Esophagus squamous epithelium (tissue), 5 donors: ENCODE data around the gene SSRP1. TPM values are rescaled to one million over a fixed set of nuclear protein-coding genes. Genes with fewer than 3 reads are reported as not detected.
A peak's percentile ranks its signal among the peaks of the same experiment; 100 is the strongest.

Experiments used
- DNase-seq: peaks from one replicate; lab custom pipeline; 2025; lab: John Stamatoyannopoulos, UW
- H3K27ac ChIP-seq, 4 donors: fragments of 200-600 bp; sonication (generic); one replicate each; pipeline ENCODE4 v1.5.1; 2016 to 2019; ENCODE audit warnings: mild to moderate bottlenecking in 1 of 4
- H3K27me3 ChIP-seq, 4 donors: fragments of 200-600 bp; sonication (generic); 1 replicate in 3 of 4; 2 replicates in 1 of 4; pipeline versions ENCODE4 v1.5.1 to v1.6.0; 2017 to 2021; ENCODE audit warnings: antibody characterized with exemption in 1 of 4
- H3K36me3 ChIP-seq, 3 donors: fragments of 200-600 bp; sonication (generic); one replicate each; pipeline ENCODE4 v1.5.1; 2016 to 2019
- H3K4me1 ChIP-seq, 3 donors: fragments of 200-600 bp; sonication (generic); one replicate each; pipeline ENCODE4 v1.5.1; 2017 to 2019
- H3K4me3 ChIP-seq, 4 donors: fragments of 200-600 bp; sonication (generic); 1 replicate in 3 of 4; 2 replicates in 1 of 4; pipeline ENCODE4 v1.5.1; 2016 to 2019; ENCODE audit warnings: mild to moderate bottlenecking in 2 of 4, moderate library complexity in 1 of 4
- H3K9me3 ChIP-seq, 3 donors: fragments of 200-600 bp; sonication (generic); one replicate each; pipeline ENCODE4 v1.5.1; 2016 to 2019
- CTCF ChIP-seq, 6 experiments: fragments of 450-650 bp in 4 of 6; fragments of 200-600 bp in 2 of 6; sonication (generic) in 2 of 6; IDR thresholded peaks; one replicate each; pipeline ENCODE4 v1.5.1; 2016 to 2019; ENCODE audit warnings: antibody characterized with exemption in 6 of 6, mild to moderate bottlenecking in 4 of 6, moderate library complexity in 4 of 6
- POLR2A ChIP-seq, 4 donors: fragments of 450-650 bp; IDR thresholded peaks; one replicate each; pipeline ENCODE4 v1.6.1; 2017; ENCODE audit warnings: antibody characterized with exemption in 4 of 4, mild to moderate bottlenecking in 4 of 4, moderate library complexity in 3 of 4
- WGBS, 2 donors: methylation state at CpG; one replicate each; pipeline ENCODE4 v1.1.5; 2018; 5-methylcytosine and 5-hydroxymethylcytosine counted together
- intact Hi-C: fragments of 100-400 bp; cut with DNase I; formaldehyde crosslinking; loops from one replicate; pipeline ENCODE4 v1.15.0; 2022
- total RNA-seq, 4 donors: library from RNA; depleted of rRNA; stranded (reverse); fragments of >200 nt; gene quantifications; one replicate each; pipeline ENCODE4 v1.1.0, GENCODE V29; 2016
- donor health status: DM: yes; HTN: yes; CAD: no.

The SSRP1 gene
- total RNA-seq, 4 donors from 2014 or later: 49.0 to 98.8 (median 81.3) TPM

GRCh38 chr11:57276169-57276970 lies 59.3 kb downstream of the SSRP1 start:
- Histone ChIP-seq H3K9me3 (peaks cover 0 to 10% (median 8%) of the 10 kb centered on the region in 3 donors), H3K4me3 (no peak overlapping the region), H3K4me1 (peaks cover 15 to 34% (median 15%) of the 10 kb centered on the region in 3 donors), H3K27ac (peak overlapping the region in 3 of 4 donors; percentile 9 to 87 (median 69)), H3K36me3 (no peaks in the 10 kb centered on the region), H3K27me3 (no peaks in the 10 kb centered on the region)
- no peak for TF ChIP-seq CTCF (IDR thresholded peaks at IDR 0.05)
- TF ChIP-seq POLR2A (IDR thresholded peaks at IDR 0.05): no peak
- 60 to 67% methylated on average over 3 of the region's 3 CpGs for WGBS, 2 donors
- intact Hi-C loops: no loop called here
- DNase-seq: no peak

Other genes with a start within 250 kb of the SSRP1 start
- gene LRRC55, start 153.9 kb downstream of the SSRP1 start, total RNA-seq: under 1 TPM in 2 of 4 donors, not detected in 2; 0.09 to 0.32 TPM
- 1 to 10 TPM in 1 of 4 donors, under 1 TPM in 3; 0.26 to 1.7 (median 0.34) TPM for gene APLNR, start 98.6 kb downstream of the SSRP1 start, total RNA-seq
- 100 to 1,000 TPM in 3 of 4 donors, 10 to 100 TPM in 1; 94.6 to 212 (median 124) TPM for gene TNKS1BP1, start 10.9 kb downstream of the SSRP1 start, total RNA-seq
- gene P2RX3, start 2.5 kb upstream of the SSRP1 start, total RNA-seq: not detected
- not detected for gene PRG3, start 45.3 kb upstream of the SSRP1 start, total RNA-seq
- not detected for gene PRG2, start 54.8 kb upstream of the SSRP1 start, total RNA-seq
- gene SLC43A3, start 91.2 kb upstream of the SSRP1 start, total RNA-seq: 10 to 100 TPM; 54.1 to 90.9 (median 75.6) TPM
- gene RTN4RL2, start 124.6 kb upstream of the SSRP1 start, total RNA-seq: 1 to 10 TPM in 2 of 4 donors, under 1 TPM in 2; 0.66 to 1.1 (median 0.90) TPM
- 10 to 100 TPM in 1 of 4 donors, 1 to 10 TPM in 3; 1.8 to 11.4 (median 4.1) TPM for gene SLC43A1, start 179.8 kb upstream of the SSRP1 start, total RNA-seq
- 10 to 100 TPM; 33.0 to 47.3 (median 38.7) TPM for gene TIMM10, start 194.9 kb upstream of the SSRP1 start, total RNA-seq
- not detected for gene SMTNL1, start 201.7 kb upstream of the SSRP1 start, total RNA-seq
- gene UBE2L6, start 231.8 kb upstream of the SSRP1 start, total RNA-seq: 10 to 100 TPM; 11.0 to 46.4 (median 22.0) TPM